ENCODE measurements around the gene CFAP61. TPM values are rescaled to one million over a fixed set of nuclear protein-coding genes. Genes with fewer than 3 reads are reported as not detected.
A peak's percentile ranks its signal among the peaks of the same experiment; 100 is the strongest.

Gene CFAP61
- total RNA-seq, 1 donor from 2014 or later, result not detected

DNA sequence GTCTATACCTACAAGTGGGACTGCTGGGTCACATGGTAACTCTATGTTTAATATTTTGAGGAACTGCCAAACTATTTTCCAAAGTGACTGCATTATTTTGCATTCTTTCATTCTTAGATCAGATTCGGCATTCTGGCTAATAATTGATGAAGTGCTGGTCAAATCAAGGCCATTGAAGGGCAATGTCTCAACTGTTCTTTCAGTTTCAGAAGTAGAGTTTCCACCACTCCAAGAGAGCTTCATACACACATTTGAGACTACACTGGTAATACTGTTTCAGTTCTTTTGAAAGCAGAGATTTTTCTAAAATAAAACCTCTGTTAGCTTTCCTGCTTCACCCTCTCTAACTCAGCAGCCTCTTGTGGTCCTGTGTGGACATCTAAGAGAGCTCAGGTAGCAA lies 154.5 kb downstream of the CFAP61 start:
- FAIRE-seq (no peak), DNase-seq (ENCODE audit: low read depth) (no peak)
- Histone ChIP-seq H3K4me2 (ENCODE audit: low read length) (no peak overlapping the region), H3K79me2 (ENCODE audit: insufficient read depth, low read length) (no peaks in the 10 kb centered on the region), H3K27ac (ENCODE audit: low read depth, low read length) (no peak overlapping the region), H3K27me3 (ENCODE audit: insufficient read depth, low read length) (no peaks in the 10 kb centered on the region), H3K4me1 (ENCODE audit: insufficient read depth, low read length) (no peaks in the 10 kb centered on the region), H4K20me1 (ENCODE audit: insufficient read depth, low read length) (no peaks in the 10 kb centered on the region), H2AFZ (ENCODE audit: low read depth, low read length) (no peak overlapping the region), H3K4me3 (ENCODE audit: insufficient read depth, low read depth, low read length) (no peak overlapping the region), H3K9me3 (ENCODE audit: insufficient read depth, low read depth, low read length) (no peaks in the 10 kb centered on the region), H3K36me3 (ENCODE audit: insufficient read depth, low read length) (no peaks in the 10 kb centered on the region), H3K9ac (ENCODE audit: low read length) (no peak overlapping the region)
- H3K36me3 Mint-ChIP-seq (ENCODE audit: low read depth, unreplicated experiment), result no peaks in the 10 kb centered on the region
- H3K4me3 Mint-ChIP-seq (ENCODE audit: unreplicated experiment), result no peak overlapping the region
- no peak for TF ChIP-seq EZH2 (IDR thresholded peaks at IDR 0.05; ENCODE audit: insufficient read depth, low read length)
- TF ChIP-seq, protein P1, sequence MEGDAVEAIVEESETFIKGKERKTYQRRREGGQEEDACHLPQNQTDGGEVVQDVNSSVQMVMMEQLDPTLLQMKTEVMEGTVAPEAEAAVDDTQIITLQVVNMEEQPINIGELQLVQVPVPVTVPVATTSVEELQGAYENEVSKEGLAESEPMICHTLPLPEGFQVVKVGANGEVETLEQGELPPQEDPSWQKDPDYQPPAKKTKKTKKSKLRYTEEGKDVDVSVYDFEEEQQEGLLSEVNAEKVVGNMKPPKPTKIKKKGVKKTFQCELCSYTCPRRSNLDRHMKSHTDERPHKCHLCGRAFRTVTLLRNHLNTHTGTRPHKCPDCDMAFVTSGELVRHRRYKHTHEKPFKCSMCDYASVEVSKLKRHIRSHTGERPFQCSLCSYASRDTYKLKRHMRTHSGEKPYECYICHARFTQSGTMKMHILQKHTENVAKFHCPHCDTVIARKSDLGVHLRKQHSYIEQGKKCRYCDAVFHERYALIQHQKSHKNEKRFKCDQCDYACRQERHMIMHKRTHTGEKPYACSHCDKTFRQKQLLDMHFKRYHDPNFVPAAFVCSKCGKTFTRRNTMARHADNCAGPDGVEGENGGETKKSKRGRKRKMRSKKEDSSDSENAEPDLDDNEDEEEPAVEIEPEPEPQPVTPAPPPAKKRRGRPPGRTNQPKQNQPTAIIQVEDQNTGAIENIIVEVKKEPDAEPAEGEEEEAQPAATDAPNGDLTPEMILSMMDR (IDR thresholded peaks at IDR 0.05; ENCODE audit: insufficient read depth, low read depth, low read length), result no peak
- H3K4me1 Mint-ChIP-seq (ENCODE audit: low read depth, unreplicated experiment), result peaks cover 16% of the 10 kb centered on the region
- H3K27me3 Mint-ChIP-seq (ENCODE audit: low read depth, unreplicated experiment), result no peaks in the 10 kb centered on the region
- H3K9me3 Mint-ChIP-seq (ENCODE audit: unreplicated experiment), result no peaks in the 10 kb centered on the region
- H3K27ac Mint-ChIP-seq (ENCODE audit: unreplicated experiment), result peak overlapping the region; percentile 34

DNA sequence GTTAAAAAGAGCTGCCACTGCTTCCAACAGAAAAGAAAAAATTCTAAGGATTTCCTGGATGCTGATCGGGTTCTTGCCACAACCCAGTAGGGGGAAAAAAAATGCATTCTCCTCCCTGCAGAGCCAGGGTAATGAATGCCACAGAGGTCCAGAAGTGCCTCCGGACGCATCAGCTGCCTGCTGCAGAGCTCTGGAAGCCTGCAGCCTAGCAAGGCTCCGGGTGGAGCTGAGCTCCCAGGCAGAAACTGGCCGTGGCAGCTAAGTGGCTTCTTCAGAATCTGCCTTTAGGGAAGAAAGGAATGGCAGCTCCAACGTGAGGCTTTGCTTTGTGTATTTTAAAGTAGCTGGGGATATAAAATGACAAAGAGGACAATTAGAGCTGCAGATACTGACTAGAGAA lies 155.0 kb downstream of the CFAP61 start:
- Histone ChIP-seq H3K4me3 (ENCODE audit: insufficient read depth, low read depth, low read length) (no peak overlapping the region), H3K9me3 (ENCODE audit: insufficient read depth, low read depth, low read length) (no peaks in the 10 kb centered on the region), H3K4me2 (ENCODE audit: low read length) (no peak overlapping the region), H4K20me1 (ENCODE audit: insufficient read depth, low read length) (no peaks in the 10 kb centered on the region), H3K79me2 (ENCODE audit: insufficient read depth, low read length) (no peaks in the 10 kb centered on the region), H2AFZ (ENCODE audit: low read depth, low read length) (no peak overlapping the region), H3K9ac (ENCODE audit: low read length) (no peak overlapping the region), H3K36me3 (ENCODE audit: insufficient read depth, low read length) (no peaks in the 10 kb centered on the region), H3K27me3 (ENCODE audit: insufficient read depth, low read length) (no peaks in the 10 kb centered on the region), H3K4me1 (ENCODE audit: insufficient read depth, low read length) (no peaks in the 10 kb centered on the region), H3K27ac (ENCODE audit: low read depth, low read length) (no peak overlapping the region)
- no peak for DNase-seq (ENCODE audit: low read depth)
- no peak for FAIRE-seq
- Mint-ChIP-seq H3K27me3 (ENCODE audit: low read depth, unreplicated experiment) (no peaks in the 10 kb centered on the region), H3K4me3 (ENCODE audit: unreplicated experiment) (no peak overlapping the region), H3K4me1 (ENCODE audit: low read depth, unreplicated experiment) (peaks cover 16% of the 10 kb centered on the region), H3K27ac (ENCODE audit: unreplicated experiment) (no peak overlapping the region), H3K36me3 (ENCODE audit: low read depth, unreplicated experiment) (no peaks in the 10 kb centered on the region), H3K9me3 (ENCODE audit: unreplicated experiment) (no peaks in the 10 kb centered on the region)
- TF ChIP-seq, protein P1 (IDR thresholded peaks at IDR 0.05; ENCODE audit: insufficient read depth, low read depth, low read length), result no peak
- no peak for TF ChIP-seq EZH2 (IDR thresholded peaks at IDR 0.05; ENCODE audit: insufficient read depth, low read length)

DNA sequence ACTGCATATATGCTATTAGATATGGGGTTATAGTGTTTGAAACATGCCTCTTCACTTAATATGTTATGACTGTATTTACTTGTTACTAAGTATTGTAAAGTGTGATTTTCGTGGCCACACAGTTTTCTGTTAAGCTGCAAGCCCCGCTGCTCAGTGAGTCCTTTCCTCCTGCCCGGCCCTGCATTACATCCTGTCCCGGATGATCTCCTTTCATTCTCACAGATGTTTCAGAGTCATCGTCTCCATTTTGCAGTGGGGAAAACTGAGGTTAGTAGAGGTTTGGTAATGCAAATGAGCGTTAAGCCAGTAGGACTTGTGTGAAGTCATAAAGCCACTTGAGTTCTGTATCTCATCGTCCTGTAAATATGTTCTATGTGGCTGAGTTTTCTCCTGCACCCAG lies 155.5 kb downstream of the CFAP61 start:
- Histone ChIP-seq H3K27me3 (ENCODE audit: insufficient read depth, low read length) (no peaks in the 10 kb centered on the region), H3K9ac (ENCODE audit: low read length) (no peak overlapping the region), H3K4me1 (ENCODE audit: insufficient read depth, low read length) (no peaks in the 10 kb centered on the region), H4K20me1 (ENCODE audit: insufficient read depth, low read length) (no peaks in the 10 kb centered on the region), H3K4me3 (ENCODE audit: insufficient read depth, low read depth, low read length) (no peak overlapping the region), H3K79me2 (ENCODE audit: insufficient read depth, low read length) (no peaks in the 10 kb centered on the region), H3K27ac (ENCODE audit: low read depth, low read length) (no peak overlapping the region), H2AFZ (ENCODE audit: low read depth, low read length) (no peak overlapping the region), H3K9me3 (ENCODE audit: insufficient read depth, low read depth, low read length) (no peaks in the 10 kb centered on the region), H3K4me2 (ENCODE audit: low read length) (no peak overlapping the region), H3K36me3 (ENCODE audit: insufficient read depth, low read length) (no peaks in the 10 kb centered on the region)
- Mint-ChIP-seq H3K27ac (ENCODE audit: unreplicated experiment) (no peak overlapping the region), H3K4me1 (ENCODE audit: low read depth, unreplicated experiment) (peaks cover 16% of the 10 kb centered on the region), H3K4me3 (ENCODE audit: unreplicated experiment) (no peak overlapping the region), H3K36me3 (ENCODE audit: low read depth, unreplicated experiment) (no peaks in the 10 kb centered on the region), H3K9me3 (ENCODE audit: unreplicated experiment) (no peaks in the 10 kb centered on the region), H3K27me3 (ENCODE audit: low read depth, unreplicated experiment) (no peaks in the 10 kb centered on the region)
- FAIRE-seq (no peak), DNase-seq (ENCODE audit: low read depth) (no peak)
- TF ChIP-seq EZH2 (IDR thresholded peaks at IDR 0.05; ENCODE audit: insufficient read depth, low read length), result no peak
- TF ChIP-seq, protein P1 (IDR thresholded peaks at IDR 0.05; ENCODE audit: insufficient read depth, low read depth, low read length), result no peak

Measured in astrocyte (in vitro differentiated cells and primary cell).